Breast epithelium (tissue), 4 donors: ENCODE data around the gene PIAS1. TPM values are rescaled to one million over a fixed set of nuclear protein-coding genes. Genes with fewer than 3 reads are reported as not detected.

Experiments used
- DNase-seq, 2 donors: peaks; one replicate each; pipeline ENCODE4 v3.0.0-alpha.2; 2019; ENCODE audit warnings: low spot score in 2 of 2
- H3K27ac ChIP-seq, 2 donors: fragments of 200-600 bp; sonication (generic) in 1 of 2; one replicate each; pipeline ENCODE4 v1.5.1; 2016 to 2019; ENCODE audit warnings: mild to moderate bottlenecking in 1 of 2
- H3K27me3 ChIP-seq, 2 donors: fragments of 200-600 bp; sonication (generic) in 1 of 2; one replicate each; pipeline versions ENCODE4 v1.5.1 to v1.6.0; 2017 to 2019; ENCODE audit warnings: control low read depth in 1 of 2, mild to moderate bottlenecking in 1 of 2
- H3K36me3 ChIP-seq: fragments of 200-600 bp; one replicate; pipeline ENCODE4 v1.5.1; 2019
- H3K4me1 ChIP-seq, 2 donors: fragments of 200-600 bp; sonication (generic); one replicate each; pipeline ENCODE4 v1.5.1; 2016 to 2019; ENCODE audit warnings: control low read depth in 1 of 2
- H3K4me3 ChIP-seq, 3 donors: fragments of 200-600 bp; sonication (generic); 1 replicate in 2 of 3; 2 replicates in 1 of 3; pipeline ENCODE4 v1.5.1; 2016 to 2019; ENCODE audit warnings: mild to moderate bottlenecking in 3 of 3, moderate library complexity in 2 of 3
- H3K9me3 ChIP-seq, 2 donors: fragments of 200-600 bp; sonication (generic) in 1 of 2; one replicate each; pipeline ENCODE4 v1.5.1; 2016 to 2019; ENCODE audit warnings: control low read depth in 1 of 2
- POLR2A ChIP-seq: fragments of 450-650 bp; IDR thresholded peaks from one replicate; pipeline ENCODE4 v1.6.1; 2016; ENCODE audit warnings: antibody characterized with exemption, mild to moderate bottlenecking, moderate library complexity
- POLR2AphosphoS5 ChIP-seq, 3 donors: sonication (generic); formaldehyde crosslinking; IDR thresholded peaks; one replicate each; pipeline ENCODE4 v1.6.1; 2017; ENCODE audit warnings: antibody characterized with exemption in 3 of 3
- intact Hi-C: fragments of 100-400 bp; cut with DNase I; formaldehyde crosslinking; loops from one replicate; pipeline ENCODE4 v1.15.1; 2023; ENCODE audit warnings: low total_unique reads
- total RNA-seq, 3 donors: library from RNA; depleted of rRNA; stranded (reverse); fragments of >200 nt; gene quantifications; one replicate each; pipeline ENCODE4 v1.1.0, GENCODE V29; 2016
- TF ChIP-seq, protein P1 (sequence below), 3 donors: fragments of 450-650 bp; IDR thresholded peaks; one replicate each; pipeline ENCODE4 v1.5.1; 2016 to 2017; ENCODE audit warnings: antibody characterized with exemption in 3 of 3, mild to moderate bottlenecking in 3 of 3, moderate library complexity in 3 of 3

The PIAS1 gene
- total RNA-seq, 3 donors from 2014 or later, result 43.9 to 77.4 (median 57.1) TPM

- no peak overlapping the region for H3K4me3 ChIP-seq
- intact Hi-C loops, result no loop called here
- H3K27ac ChIP-seq, result no peak overlapping the region
- TF ChIP-seq POLR2AphosphoS5 (IDR thresholded peaks at IDR 0.05) (no peak), POLR2A (no peak)
- TF ChIP-seq, protein P1, sequence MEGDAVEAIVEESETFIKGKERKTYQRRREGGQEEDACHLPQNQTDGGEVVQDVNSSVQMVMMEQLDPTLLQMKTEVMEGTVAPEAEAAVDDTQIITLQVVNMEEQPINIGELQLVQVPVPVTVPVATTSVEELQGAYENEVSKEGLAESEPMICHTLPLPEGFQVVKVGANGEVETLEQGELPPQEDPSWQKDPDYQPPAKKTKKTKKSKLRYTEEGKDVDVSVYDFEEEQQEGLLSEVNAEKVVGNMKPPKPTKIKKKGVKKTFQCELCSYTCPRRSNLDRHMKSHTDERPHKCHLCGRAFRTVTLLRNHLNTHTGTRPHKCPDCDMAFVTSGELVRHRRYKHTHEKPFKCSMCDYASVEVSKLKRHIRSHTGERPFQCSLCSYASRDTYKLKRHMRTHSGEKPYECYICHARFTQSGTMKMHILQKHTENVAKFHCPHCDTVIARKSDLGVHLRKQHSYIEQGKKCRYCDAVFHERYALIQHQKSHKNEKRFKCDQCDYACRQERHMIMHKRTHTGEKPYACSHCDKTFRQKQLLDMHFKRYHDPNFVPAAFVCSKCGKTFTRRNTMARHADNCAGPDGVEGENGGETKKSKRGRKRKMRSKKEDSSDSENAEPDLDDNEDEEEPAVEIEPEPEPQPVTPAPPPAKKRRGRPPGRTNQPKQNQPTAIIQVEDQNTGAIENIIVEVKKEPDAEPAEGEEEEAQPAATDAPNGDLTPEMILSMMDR (IDR thresholded peaks at IDR 0.05), result no peak
- no peaks in the 10 kb centered on the region for H3K4me1 ChIP-seq
- H3K36me3 ChIP-seq, result no peaks in the 10 kb centered on the region
- no peak for DNase-seq
- H3K9me3 ChIP-seq, result no peaks in the 10 kb centered on the region
- H3K27me3 ChIP-seq, result no peaks in the 10 kb centered on the region
These were observed 160.1 kb downstream of the PIAS1 start for GRCh38 chr15:68213991-68214837.

DNA sequence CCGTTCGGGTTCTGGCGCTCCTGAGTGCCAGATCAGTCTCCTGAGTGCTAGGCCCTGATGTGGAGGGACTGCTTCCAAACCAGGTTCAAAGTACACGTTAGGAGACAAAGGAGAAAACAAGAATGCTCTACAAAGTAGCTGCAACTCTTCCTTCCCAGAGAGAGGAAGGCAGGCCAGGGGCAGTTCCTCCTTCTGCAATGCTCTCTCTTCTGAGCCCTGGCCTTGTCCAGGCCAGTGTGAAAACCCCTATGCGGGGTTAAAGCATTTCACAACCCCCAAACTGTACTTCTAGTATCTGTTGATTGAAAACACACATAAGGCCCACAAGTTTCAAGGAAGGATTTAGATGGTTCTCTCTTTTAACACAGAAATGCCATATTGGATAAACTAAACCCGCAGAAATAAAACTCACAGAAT, 160.7 kb downstream of the PIAS1 start:
- Histone ChIP-seq H3K27ac (no peak overlapping the region), H3K4me3 (no peak overlapping the region), H3K27me3 (no peaks in the 10 kb centered on the region), H3K36me3 (no peaks in the 10 kb centered on the region), H3K9me3 (no peaks in the 10 kb centered on the region), H3K4me1 (no peaks in the 10 kb centered on the region)
- DNase-seq, result no peak
- no peak for TF ChIP-seq POLR2A
- TF ChIP-seq POLR2AphosphoS5 (IDR thresholded peaks at IDR 0.05), result no peak
- TF ChIP-seq, protein P1 (IDR thresholded peaks at IDR 0.05), result no peak
- intact Hi-C loops, result no loop called here

DNA sequence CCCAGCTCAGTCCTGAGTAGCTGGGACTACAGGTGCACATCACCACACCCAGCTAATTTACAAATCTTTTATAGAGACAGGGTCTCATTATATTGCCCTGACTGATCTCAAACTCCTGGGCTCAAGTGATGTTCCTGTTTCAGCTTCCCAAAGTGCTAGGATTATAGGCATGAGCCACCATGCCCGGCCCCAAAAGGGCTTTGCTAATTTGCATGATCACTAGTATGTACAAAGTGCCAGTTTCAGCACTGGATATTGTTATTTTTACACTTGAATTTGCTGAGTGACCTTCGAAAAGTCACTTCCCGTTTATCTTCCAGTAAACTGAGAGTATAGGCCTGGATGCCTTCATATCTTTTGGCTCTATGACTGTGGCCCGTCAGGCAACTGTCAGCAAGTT, 163.2 kb downstream of the PIAS1 start:
- Histone ChIP-seq H3K4me3 (no peak overlapping the region), H3K27me3 (no peaks in the 10 kb centered on the region), H3K27ac (no peak overlapping the region), H3K9me3 (no peaks in the 10 kb centered on the region), H3K4me1 (no peaks in the 10 kb centered on the region), H3K36me3 (no peaks in the 10 kb centered on the region)
- DNase-seq, result no peak
- intact Hi-C loops, result no loop called here
- TF ChIP-seq POLR2AphosphoS5 (IDR thresholded peaks at IDR 0.05), result no peak
- TF ChIP-seq POLR2A, result no peak
- TF ChIP-seq, protein P1 (IDR thresholded peaks at IDR 0.05), result no peak

DNA sequence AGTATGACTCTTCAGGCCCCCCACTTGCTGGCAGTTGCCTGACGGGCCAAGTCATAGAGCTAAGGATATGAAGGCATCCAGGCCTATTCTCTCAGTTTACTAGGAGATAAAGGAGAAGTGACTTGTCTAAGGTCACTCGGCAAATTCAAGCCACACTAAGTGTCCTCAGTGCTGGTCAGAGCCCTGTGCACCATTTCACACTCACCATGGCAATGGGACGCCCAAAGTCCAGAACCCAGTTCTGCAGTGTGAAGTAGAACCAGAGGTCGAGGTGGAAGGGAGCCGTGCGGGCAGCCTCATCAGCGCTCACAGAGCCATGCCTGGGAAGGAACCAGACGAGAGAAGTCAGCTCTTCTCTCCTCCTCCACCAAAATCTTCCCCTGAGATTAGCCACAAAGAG, 164.2 kb downstream of the PIAS1 start:
- H3K9me3 ChIP-seq, result no peaks in the 10 kb centered on the region
- DNase-seq, result no peak
- TF ChIP-seq POLR2A (no peak), POLR2AphosphoS5 (IDR thresholded peaks at IDR 0.05) (no peak)
- TF ChIP-seq, protein P1 (IDR thresholded peaks at IDR 0.05), result no peak
- no peak overlapping the region for H3K27ac ChIP-seq
- H3K27me3 ChIP-seq, result no peaks in the 10 kb centered on the region
- no peak overlapping the region for H3K4me3 ChIP-seq
- intact Hi-C loops, result no loop called here
- H3K4me1 ChIP-seq, result no peaks in the 10 kb centered on the region
- H3K36me3 ChIP-seq, result no peaks in the 10 kb centered on the region
